NCI-H1092 treated with DMSO at 0.1 percent for 48 hours (cell line): ENCODE measurements around the gene GPC6.

ENCODE experiments used
- DNase-seq: peaks from one replicate; lab custom pipeline; 2025; lab: John Stamatoyannopoulos, UW

GPC6 gene

DNA sequence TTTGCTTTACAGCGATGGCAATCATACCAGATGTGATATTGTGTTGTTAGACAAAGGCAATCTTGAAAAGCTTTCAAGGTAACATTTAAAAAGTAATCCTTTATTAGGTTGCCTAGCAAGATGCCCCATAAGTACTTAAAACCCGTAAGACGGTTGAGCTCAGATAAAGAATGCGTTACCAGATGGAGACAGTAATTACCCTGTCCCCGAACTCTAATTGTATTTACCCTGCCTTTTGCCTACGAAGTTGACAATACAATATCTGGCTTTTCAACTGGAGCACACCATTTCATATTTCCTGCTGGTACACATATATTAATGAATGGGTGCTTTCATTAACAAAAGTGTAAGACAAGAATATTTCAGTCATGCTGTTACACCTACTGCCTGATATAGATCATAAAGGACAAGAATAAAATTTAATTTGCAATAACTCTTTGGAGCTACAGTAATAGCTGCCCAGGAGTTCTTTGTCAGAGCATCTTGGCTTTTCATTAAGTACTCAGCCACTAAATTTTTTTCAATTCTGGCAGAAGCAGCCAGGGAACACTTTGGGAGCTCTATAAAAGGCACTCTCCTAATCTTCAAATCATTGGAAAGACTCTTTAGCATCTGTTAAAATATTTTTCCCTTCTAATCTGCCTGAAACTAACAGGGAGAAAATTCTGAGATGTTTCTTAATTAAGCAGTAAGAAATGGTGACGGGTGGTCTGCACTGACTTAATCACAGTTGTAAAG is 1189.1 kb downstream of the GPC6 start:
- DNase-seq, result peak; percentile 96

DNA sequence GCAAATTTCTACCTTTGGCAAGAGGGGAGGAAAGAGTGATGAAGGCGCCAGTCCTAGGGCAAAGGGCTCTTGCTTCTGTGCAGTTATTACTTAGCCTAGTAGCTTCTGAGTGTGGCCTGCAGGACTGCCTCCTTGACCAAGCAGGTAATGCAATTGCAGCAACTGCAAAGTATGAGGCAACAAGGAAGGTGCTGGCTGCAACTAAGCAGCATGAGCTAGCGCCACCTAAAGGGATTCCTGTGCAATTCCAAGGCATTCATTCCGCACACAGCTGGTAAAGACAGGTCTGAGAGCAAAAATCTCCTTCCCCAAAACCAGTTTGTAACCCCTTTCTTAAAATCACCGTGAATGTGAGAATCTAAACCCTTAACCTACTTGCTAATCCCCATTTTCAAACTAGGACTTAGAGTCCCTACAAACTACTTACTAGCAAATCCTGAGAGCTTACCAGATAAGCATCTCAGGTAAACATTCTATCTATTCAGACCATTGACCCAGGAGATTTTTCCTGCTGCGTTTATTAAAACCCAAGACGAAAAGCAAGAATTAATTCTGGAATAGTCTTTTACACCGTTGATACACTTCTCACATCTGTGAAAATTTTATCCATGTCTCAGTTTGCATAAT is 1190.0 kb downstream of the GPC6 start:
- DNase-seq, result peak; percentile 79

- no peak for DNase-seq
Measured at GRCh38 chr13:94417294-94417693, 1190.7 kb downstream of the GPC6 start.

DNA sequence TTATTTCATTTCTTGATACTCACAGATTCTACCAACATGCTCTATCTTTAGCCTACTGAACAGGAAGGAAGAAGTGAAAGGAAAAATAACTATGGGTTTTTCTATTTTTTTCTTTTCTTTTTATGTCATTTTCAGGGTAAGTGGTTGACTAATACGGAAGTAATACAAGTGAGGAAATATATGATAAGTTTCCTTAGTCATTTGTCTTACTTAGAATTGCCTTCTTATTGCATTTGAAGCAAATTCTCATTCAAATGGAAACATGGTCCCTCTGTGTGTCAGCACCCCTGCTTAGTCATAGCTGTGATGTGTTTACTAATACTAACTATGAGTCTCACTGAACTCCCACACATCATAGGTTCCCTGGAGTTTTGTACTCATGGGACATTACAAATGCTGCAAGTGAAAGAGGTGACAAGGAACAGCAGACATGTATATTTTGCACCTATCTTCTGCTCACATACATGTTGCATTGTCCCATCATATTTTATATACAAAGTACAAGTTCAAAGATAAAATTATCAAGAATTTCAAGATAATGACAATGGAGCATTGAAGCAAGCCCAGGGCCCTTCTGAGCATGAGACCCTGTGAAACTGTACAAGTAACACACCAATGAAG is 1192.8 kb downstream of the GPC6 start:
- DNase-seq, result no peak

GRCh38 chr13:94419925-94420305 is 1193.3 kb downstream of the GPC6 start:
- DNase-seq, result no peak

DNA sequence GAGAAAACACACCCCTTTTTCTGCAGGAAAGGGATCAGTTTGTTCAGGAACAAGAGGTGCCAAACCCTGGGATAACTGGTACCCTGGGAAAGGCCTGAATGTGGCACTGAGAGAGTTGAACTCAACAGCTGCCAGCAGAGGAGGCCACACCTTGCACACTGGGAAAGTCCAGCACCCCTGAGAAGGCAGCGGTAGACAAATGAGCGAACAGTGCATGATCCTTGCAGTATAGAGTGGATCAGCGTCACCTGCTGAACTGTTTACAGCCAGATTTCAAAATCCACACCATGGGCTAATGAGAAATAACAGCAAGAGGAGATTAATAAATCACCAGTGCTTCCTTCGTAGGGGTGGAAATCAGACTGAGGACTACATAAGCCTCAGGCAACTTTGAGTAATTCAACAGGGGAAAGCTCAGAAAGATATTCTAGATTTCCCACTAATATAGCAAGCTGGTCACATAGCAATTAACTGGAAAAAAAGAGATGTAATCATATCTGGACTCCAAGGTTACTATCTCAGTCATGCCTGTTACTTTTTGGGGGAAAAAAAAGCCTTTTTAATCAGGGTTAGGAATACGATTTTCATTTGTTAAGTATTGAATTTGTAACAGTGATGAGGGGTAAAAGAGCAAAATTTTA is 1200.8 kb downstream of the GPC6 start:
- DNase-seq, result no peak

DNA sequence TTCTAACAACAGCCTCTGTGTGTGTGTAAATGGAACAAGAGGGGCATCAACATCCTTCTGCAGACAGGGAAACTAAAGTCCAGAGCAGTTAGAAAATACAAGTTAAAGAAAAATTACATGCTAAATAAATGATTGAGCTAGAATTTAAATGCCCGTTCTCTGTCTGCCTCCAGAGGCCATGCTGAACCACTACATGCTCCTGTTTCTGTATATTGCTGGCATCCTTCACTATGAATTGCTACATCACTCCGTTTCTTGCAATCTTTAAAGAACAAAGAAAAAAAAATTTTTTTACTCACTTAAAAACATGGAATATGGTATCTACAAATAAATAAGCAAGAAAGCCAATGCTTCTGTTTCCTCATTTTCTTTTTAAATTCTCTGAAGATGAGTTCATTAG is 1205.0 kb downstream of the GPC6 start:
- DNase-seq, result peak; percentile 10

- no peak for DNase-seq
Measured at GRCh38 chr13:94431987-94432386, 1205.4 kb downstream of the GPC6 start.

DNA sequence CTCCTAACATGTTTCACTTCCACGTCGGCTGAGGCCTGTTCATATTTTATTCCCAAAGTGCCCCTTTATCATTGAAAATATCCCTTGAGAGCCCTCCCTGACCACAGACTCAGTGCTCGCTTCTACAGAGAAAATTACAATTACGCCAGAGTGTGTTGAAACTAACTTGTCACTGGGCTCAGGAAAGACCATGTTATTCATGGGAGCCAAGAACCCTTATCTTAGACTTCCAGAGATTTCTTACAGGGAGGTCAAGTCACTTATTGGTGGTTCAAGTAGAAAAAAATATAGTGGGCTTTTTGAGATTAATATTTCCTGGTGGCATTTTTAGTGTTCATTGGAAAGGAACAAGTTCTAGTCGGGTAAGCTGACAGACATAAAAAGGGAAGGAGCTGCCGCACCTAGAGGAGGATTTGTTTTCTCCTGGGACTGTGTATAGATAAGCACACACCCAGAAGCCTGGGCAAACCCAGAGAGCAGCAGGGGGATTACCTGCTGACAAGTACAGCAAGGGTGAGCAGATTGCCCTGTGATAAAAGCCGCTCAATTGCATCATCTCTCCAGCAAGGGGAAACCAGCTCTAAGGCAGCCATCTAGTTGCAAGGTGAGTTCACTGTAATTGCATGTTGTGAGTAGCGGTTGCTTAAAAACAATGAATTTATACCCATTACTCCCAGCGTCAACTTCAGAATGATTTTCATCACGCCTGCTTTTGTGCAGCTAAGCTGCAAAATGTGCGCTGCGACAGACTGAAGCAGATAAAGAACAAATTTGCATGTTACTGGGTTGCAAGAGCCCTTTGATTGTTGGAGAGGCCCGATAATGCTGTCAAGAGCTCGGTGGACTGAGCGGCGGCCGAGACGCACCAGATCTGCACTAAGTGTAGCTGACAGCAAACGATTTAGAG is 1206.7 kb downstream of the GPC6 start:
- peak; percentile 90 for DNase-seq

DNA sequence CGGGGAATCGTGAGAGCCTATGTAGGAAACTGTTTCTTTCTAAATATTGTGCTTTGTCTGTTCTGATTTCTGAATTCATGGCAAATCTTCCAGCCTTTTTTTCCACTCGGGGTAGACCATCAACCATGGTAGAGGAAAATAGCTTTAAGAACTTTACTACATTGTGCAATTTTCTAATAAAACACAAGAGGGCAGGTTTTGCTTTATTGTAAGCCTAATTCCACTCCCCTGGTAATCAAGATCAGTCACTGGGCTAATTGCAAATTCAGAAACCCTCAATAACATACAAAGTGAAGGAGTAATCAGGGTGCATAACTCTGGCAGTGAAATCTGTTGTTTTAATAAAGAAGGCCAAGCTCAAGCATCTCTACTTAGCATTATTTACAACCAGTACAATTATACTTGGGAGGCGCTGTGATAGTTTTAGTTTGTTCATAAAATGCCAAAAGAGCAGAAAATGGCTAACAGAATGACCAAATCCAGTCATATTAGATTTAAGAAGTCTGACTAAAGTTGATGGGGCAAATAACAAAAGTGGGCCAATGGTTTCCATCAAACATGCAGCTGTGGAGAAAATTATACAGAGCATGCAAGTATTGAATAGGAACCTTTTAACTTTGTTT is 1209.1 kb downstream of the GPC6 start:
- peak; percentile 85 for DNase-seq

- DNase-seq, result no peak
Measured at GRCh38 chr13:94444826-94445225, 1218.2 kb downstream of the GPC6 start.

DNA sequence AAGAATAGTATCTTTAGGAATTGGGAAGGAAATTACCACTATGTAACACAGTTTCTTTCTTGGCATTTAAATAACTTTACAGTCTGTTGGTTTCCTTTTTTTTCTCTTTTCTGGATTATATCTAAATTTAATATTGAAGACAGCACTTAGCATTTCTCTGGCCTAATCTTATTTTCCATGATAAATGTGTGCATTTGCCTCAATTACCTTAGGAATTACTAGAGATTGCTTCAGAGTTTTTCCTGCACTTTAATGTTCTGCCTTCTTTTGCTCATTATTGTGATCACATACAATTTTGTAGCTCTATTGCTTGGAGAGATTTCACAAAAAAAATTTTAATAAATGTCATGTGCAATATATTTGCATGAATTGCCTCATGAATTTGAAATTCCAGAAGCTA is 1227.7 kb downstream of the GPC6 start:
- no peak for DNase-seq

GRCh38 chr13:94454906-94455305 is 1228.3 kb downstream of the GPC6 start:
- no peak for DNase-seq

DNA sequence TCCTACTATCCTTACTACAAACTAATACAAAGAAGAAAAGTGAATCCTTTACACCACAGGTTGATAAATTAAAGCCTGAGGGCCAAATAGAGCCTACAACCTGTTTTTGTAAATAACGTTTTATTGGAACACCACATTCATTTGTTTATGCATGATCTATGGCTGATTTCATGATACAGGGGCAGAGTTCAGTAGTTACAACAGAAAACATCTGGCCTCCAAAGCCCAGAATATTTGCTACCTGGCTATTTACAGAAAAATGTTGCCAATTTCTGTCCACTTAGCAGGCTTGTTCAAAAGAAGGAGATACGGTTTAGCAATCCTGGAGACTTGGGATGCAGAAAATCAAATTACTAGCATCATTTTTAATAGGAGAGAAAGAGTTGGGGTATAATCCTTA is 1228.8 kb downstream of the GPC6 start:
- no peak for DNase-seq
